PC-3 (cell line): ENCODE measurements around the gene CCR7.

ENCODE experiments used
- CTCF ChIP-seq: fragments of 300-600 bp; sonication (generic); conservative IDR thresholded peaks from 2 replicates; pipeline ENCODE4 v1.5.1; 2017; ENCODE audit warnings: antibody characterized with exemption, low read depth, mild to moderate bottlenecking, low read length
- EZH2 ChIP-seq: fragments of 300-600 bp; sonication (generic); IDR thresholded peaks from one replicate; pipeline ENCODE4 v1.6.1; 2017; ENCODE audit warnings: antibody characterized with exemption, mild to moderate bottlenecking, low read length; ENCODE audit not compliant: unreplicated experiment
- EZH2phosphoT487 ChIP-seq: fragments of 300-600 bp; sonication (generic); IDR thresholded peaks from 2 replicates; pipeline ENCODE4 v1.6.1; 2018; ENCODE audit warnings: mild to moderate bottlenecking, antibody characterized with exemption, low read length, borderline replicate concordance

- TF ChIP-seq CTCF (no peak), EZH2 (no peak), EZH2phosphoT487 (no peak)
Measured at GRCh38 chr17:40599468-40599763, 34.1 kb upstream of the CCR7 start.
